HuH-7.5 (cell line): ENCODE measurements around the gene TSHR.
"Not testable (repeated sequence)": the region's sequence is repeated elsewhere in the genome, so short reads cannot be mapped to it uniquely, and the experiment has no call there.

ENCODE experiments used
- DNase-seq: peaks from one replicate; pipeline ENCODE4 v3.0.0; 2011; ENCODE audit warnings: low spot score

Gene TSHR

DNA sequence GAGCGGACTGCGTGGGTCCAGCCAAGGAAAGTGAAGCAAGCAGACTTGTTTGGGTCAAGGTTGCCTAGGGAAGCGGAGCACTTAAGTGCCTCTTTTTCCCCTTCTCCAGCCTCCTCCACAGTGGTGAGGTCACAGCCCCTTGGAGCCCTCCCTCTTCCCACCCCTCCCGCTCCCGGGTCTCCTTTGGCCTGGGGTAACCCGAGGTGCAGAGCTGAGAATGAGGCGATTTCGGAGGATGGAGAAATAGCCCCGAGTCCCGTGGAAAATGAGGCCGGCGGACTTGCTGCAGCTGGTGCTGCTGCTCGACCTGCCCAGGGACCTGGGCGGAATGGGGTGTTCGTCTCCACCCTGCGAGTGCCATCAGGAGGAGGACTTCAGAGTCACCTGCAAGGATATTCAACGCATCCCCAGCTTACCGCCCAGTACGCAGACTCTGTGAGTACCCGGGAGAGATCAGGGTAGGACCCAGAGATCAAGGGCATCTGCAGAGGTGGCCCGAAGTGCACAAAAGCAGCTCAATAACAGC is at the start of gene TSHR:
Gene TSHR, plus strand, starts transcription at position 206 of the 526 bp plus-strand sequence. Its CDS starts 60 bp downstream, at position 266.
- DNase-seq: no peak

DNA sequence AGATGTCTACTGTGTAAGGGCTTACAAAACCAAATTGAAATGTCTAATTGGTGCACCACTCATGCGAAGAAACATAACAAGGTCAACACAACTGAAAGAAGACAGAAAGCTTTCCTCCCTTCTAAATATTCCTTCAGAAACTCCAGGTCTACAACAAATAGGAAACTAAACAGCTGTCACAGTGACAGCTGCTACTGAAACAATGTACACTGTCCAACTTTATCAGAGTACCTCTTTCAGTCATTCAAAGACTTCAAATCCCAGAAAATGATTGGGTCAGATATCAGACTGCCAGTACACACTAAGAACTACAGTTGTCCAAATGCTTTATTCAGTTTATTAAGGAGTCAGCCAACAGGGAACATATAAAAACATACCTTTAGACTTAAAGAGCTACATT is 49.1 kb upstream of the TSHR start:
- no peak for DNase-seq

DNA sequence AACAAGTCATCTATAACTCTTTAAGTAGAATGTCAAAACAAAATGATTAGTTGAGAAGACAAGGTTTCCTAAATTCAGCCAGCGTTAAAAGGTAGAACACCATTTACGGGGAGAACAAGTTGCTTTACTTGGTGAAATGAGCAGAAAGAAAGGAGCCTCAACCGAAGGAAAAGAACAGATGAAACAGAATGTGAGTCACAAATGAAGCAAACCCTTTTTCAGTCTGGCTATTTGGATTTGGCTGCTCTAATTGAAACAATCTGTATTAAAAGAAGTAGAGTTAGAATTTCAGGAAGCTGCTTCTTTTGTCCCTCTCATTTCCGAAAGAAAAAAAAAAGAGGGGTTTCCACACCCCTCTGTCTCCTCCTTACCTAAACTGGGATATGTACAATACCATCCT is 48.5 kb upstream of the TSHR start:
- DNase-seq: no peak

DNA sequence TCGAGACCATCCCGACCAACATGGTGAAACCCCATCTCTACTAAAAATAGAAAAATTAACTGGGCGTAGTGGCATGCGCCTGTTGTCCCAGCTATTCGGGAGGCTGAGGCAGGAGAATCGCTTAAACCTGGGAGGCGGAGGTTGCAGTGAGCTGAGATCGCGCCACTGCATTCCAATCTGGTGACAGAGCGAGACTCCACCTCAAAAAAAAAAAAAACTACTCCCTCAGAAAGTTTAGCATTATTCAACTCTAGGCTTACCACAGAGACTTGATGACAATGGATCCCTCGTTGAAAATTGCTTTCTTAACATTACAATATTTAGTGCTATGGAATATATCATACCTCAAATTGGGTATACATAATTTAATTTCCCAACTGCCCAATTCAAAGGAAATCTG is 43.4 kb upstream of the TSHR start:
- DNase-seq: not testable (repeated sequence)

DNA sequence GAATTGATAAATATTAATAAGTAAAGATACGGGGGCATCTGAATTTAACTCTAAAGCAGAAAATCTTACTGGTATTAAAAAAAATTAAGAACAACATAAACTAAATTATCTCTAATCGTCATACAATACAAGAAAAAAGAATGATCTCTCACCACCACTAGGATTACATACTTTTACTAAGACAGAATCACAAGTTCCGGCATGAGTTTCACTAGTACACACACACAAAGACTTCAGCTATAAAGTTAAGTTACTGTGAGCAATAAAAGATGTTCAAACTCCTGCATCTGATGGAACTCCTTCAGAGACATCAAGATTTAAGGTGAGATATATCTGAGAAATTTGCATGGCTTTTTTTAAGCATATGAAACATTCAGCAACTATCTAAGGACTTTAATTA is 35.8 kb upstream of the TSHR start:
- no peak for DNase-seq

DNA sequence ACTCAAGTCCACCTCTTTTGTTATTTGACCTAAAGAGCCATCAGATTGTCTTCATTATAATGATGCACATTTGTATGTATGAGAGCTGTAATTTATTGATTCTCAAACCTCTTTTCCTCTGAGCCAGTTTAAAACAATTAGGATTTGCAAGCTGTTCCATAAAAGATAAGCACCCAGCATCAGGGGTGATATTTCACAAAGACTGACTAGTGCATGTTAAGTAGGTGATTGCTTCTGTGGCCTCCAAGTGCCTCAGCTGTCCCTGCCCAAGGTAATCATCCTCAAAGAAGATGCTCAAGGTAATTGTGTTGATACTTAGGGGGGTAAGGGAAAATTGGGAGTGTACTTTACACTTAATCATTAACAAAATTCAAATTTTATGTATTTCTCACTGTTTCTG is 32.1 kb upstream of the TSHR start:
- no peak for DNase-seq

DNA sequence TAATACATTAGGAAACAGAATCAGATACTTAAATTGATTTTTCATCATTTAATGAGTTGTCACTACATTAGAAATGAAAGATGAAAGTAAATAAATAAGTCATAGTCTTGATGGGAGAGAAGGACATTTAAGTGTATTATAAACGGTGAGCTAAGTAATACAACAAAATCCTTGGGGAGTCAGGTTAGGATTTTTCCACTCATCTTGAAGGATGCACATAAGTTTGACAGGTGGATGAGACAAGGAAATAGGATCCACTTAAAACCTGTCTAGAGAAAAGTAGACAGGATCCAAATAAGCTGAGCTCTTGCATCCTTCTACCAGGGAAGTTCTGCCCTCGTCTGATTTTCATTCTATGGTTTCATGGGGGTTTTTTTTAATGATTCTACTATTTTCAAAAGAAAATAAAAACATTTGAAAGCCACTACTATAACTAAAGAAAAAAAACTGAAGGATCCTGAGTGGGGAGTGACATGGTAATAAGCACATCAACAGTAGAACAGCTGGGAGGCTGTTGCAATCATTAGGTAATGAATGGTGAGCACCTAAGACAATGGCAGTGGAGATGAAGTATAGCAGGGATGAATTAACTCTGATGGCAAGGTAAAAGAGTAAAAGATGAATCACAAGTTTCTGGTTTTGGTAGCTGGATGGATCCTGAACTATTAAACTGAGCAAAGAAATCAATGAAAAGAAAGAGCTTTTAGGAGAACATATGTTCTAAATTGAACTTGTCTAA is 30.9 kb upstream of the TSHR start:
- no peak for DNase-seq

DNA sequence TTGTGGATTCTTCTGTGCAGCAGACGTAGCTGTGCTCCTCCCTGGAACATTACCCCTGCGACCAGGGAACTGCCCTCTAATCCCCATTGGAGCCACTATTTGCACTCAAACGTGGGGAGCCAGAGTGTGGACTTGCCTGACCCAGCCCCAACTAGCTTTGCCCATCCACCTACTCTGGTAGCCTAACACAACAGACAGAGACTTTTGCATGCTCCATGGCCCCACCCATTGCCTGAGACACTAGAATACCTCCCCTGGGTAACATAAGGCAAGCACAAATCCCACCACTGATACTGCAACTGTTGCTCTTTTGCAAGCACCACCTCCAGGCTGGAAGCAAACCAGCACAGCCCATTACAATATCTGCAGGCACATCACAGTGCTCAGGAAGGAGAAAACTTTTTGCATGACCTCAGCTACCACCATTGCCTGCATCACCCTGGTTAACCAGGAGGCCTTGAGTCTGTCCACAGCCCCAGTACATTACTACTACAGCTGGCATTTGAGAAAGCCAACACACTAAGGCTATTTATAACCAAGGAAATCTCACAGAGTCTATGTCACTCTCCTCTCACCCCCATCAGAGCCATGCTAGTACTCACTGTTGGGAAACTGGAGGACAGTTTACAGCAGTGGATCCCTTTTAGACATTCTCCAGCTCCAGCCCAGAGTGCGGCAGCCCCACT is 28.9 kb upstream of the TSHR start:
- DNase-seq: no peak

DNA sequence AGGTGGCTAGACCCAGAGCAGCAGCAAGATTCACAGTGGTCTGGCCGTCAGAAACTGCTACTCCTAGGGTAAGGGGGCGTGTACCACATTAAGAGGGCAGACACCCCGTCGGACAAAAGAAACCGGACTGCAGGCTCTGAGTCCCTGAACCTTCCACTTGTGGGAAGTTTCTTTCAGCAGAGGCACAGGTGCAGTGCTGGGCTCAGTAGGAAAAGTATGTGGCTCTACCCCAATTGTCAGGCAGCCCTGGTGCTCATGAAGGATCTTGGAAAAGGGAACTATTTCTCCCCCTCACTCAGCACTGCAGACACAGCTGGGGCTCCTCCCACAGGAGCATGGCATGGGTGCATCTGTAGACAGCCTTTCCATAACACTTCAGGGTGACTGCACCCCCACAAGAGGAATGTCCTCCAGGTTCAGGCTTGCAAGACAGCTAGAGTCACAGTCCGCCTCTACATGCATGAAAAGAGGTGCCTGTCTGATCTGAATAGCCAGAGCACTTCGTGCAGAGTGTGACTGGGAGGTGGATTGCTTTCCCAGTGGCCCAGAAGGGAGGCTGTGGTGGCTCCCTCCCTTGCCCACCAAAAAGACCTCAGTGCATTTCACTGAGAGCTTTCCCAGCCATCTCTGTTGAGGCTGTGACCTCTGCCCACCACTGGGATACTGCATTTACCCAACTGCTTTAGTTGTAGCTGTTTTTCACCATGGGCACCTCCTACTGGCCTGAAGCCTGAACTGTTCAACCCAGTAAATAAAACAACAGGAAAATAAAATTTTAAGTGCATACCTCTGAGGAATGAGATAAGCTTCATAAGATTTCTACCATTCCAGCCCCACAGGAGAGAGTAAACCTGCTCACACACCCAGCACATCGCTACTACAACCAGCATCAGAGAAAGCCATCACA is 28.1 kb upstream of the TSHR start:
- DNase-seq: no peak

DNA sequence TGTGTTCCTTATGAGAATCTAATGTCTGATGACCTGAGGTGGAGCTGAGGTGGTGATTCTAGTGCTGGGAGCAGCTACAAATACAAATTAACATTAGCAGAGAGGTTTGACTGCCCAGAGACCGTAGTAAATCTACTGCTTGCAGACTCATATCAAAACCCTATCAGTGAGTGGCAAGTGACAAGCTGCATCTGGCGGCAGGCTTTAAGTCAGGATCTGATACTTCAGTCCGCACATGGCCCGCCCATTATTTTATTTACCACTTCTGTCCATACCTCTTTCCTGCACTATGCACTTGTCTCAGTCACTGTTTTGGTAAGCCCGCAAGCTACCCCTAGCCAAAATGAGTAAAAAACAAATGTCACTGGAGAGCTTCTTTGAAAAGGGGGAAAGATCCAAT is 25.3 kb upstream of the TSHR start:
- no peak for DNase-seq

DNA sequence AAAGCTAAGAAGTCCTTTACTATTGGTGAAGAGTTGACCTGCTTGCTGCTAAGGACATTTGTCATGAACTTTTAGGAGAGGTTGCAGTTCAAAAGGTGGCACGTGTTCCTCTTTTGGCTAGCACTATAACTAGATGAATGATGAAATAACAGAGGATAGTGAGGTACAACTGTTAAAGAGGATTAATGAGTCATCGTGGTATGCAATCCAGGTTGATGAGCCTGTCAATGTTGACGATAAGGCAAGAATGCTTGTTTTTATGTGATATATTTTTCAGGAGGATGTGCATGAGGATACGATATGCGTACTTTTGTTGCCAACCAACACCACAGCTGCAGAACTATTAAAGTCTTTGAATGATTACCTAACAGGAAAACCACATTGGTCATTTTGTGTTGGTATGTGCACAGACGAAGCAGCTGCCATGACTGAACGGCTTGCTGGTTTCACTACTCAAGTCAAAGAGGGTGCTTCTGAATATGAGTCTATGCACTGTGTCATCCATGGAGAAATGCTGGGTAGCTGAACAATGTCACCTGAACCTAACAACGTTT is 24.5 kb upstream of the TSHR start:
- no peak for DNase-seq

DNA sequence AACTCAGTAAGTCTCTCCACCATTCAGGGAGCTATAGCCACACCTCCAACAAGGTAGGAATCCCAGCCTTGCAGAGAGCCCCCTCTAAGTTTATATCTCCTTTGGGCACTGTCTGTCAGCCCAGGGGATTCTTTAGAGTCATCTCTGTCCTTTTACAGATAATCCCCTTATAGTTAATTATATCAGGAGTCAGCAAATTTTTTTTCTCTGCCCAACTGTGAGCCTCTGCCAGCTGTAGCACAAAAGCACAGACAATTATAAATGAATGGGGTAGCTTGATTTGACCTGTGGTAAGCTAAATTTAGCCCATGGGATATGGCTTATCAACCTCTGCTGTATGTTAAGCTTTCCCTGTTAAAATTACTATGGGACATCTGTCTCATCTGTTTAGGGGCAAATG is 22.1 kb upstream of the TSHR start:
- no peak for DNase-seq

DNA sequence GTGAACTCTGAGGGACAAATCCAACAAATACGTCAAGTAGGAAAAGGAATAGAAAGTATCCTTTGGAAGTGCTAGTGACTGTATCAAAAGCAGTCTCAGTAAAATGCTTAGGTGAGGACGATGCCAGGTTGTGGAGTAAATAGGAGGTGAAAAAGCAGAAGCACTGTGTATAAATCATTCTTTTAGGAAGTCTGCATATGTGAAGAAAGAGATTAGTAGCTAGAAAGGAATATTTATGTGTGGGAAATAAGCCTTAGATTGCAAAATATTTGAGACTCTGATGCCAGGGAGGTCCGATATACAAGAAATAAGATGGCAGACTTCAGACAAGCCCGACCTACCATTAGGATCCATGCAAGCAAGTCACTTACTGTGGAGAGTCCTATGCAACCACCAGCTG is 21.7 kb upstream of the TSHR start:
- no peak for DNase-seq

DNA sequence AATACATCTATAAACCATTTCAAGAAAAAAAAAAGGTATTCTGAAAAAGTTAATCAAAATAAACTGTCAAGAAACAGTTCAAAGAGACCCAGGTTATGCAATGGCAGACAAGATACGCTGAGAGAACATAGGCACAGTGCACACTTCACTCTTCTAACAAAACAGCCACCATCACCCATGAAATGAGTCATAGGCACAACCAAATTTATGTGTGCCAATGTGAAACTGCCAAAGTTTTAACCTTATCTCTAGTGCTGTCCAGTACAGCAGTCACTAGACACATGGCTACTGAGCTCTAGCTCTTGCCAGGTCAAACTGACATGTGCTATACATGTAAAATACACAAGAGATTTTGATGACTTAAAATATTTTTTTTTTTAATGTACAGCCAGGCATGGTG is 15.3 kb upstream of the TSHR start:
- DNase-seq: no peak

DNA sequence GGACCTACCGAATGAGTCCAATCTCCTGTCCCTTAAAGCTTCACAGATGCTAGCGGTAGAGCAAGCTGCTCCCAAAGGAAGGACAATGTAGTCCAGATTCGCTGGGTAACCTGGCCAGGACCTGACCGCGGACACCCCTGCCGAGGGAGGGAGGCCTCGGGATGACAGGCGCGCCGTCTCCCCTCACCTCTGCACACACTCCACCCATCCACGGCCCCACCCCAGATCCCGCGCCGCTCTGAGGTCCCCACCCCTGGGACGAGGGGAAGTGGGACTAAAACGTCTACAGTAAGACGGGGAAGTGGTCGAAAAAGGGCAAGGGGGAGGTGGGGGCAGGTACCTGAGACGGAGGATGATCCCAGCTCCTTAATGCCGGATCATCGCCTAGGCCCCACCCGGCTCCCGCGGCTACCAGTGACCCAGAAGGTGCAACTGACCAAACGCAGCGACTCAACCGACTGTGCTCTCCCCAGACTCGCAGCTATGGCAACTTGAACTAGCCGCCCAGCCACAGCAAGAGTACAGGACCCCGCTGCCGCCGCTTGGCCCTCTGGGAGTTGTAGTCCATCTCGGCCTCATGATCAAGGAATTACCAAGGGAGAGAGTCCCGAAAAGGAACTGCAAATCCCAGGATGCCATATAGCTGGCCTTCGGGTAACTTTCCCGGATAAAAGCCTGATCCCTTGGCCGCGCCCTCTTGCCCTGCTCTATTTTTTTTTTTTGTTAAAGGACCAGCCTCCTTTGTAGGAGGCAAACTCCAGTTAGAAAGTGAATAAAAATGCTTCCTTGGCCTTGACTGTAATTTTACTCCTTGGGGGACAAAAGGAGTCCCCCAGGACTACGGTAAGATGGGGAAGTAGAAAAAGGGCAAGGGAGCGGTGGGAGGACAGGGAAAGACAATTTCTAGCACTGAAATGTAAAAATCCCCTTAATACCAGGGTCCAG is 13.9 kb upstream of the TSHR start, which contains the start of gene CEP128:
Gene CEP128, minus strand, starts transcription at position 498 of the 945 bp plus-strand sequence.
- DNase-seq: peak; percentile 61

DNA sequence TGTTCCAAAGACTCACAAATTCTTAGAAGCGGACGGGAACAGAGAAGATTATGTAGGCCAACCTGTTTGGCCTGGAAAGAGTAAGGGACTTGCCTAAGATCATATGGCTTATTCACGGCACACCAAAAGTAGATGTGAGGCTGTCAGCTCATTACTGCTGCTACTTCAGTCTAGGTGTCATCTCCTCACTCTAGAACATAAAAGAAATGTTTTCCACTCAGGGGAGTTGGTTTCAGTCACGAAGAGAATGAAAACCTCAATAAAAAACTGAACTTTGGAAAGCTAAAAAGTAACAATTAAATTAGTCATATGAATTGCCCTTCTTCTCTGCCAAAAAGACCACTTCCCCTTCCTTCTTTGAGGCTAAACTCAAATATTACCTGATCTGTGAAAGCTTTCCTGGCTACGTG is 13.2 kb upstream of the TSHR start:
- DNase-seq: no peak

DNA sequence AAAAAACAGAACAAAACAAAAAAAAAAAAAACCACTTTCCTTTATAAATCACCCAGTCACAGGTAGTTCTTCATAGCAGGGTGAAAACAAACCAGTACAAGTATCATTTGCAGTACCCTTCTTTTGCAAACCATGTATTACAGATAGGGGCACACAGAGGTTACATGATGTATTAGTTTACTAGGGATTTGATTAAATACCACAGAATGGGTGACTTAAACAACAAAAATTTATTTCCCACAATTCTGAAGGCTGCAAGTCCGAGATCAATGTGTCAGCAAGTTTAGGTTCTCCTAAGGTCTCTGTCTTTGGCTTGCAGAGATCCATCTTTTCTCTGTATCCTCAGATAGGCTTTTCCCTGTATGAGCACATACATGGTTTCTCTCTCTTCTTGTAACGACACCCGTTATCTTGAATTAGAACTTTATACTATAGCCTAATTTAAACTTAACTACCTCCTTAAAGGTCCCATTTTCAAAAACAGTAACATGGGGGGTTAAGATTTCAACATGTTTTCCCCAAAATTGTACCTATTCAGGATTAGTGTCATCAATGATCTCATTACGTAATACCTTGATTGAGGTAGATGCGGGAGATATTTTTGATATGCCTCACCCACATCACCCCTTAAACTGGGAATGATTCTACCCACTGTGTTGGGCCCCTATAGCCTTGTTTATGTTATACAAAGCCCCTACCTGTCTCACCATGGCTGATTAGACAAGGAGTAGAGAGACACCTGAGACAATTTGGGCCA is 10.4 kb upstream of the TSHR start:
- no peak for DNase-seq

DNA sequence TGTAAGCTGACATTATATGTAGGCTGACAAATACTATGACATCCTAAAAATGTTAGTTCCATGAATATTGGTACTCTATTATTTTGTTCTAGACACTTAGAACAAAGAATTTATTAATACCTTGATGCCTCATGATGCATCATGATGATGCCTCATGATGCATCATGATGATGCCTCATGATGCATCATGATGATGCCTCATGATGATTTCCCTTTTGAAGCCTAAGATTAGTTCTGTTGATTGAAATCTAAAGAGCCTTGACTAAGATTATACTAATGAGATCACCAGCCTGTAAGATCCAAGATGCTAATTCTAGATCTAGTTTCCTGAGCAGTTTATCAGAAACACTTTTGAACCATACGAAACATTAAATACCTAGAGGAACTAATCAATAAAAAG is 9.2 kb upstream of the TSHR start:
- DNase-seq: no peak

DNA sequence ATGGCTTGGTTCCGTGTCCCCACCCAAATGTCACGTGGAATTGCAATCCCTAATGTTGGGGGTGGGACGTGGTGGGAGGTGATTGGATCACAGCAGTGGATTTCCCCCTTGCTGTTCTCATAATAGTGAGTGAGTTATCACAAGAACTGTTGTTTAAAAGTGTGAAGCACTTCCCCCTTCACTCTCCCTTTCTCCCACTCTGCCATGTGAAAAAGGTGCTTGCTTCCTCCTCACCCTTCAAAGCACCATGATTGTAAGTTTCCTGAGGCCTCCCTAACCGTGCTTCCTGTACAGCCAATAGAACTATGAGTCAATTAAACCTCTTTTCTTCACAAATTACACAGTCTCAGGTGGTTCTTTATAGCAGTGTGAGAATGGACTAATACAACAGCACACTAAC is 8.6 kb upstream of the TSHR start:
- no peak for DNase-seq

DNA sequence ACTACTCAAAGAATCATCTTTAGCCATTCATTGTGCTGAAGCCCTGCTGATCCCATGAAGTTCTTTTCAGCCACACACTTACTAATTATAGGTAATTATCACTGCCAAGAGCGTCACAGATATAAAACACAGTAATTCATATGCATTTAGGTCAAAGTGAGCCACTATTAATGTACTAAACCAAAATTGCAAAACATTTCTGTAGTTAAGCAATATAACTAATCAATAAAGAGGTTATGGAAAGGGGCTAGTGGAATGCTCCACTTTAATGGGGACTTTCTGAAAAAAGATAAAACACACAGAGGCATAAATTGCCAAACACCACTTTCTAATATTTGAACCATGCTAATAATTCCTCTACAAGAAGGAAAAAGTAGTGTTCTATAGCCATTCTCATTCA is 7.1 kb upstream of the TSHR start:
- no peak for DNase-seq
